Epidermal melanocyte (primary cell): ENCODE data around the gene CADM1.
"Not testable (repeated sequence)": the region's sequence is repeated elsewhere in the genome, so short reads cannot be mapped to it uniquely, and the experiment has no call there.

ENCODE experiments used
- DNase-seq: peaks from one replicate; pipeline ENCODE4 v3.0.0; 2011; ENCODE audit warnings: low spot score; ENCODE audit not compliant: insufficient read length

The CADM1 gene

DNA sequence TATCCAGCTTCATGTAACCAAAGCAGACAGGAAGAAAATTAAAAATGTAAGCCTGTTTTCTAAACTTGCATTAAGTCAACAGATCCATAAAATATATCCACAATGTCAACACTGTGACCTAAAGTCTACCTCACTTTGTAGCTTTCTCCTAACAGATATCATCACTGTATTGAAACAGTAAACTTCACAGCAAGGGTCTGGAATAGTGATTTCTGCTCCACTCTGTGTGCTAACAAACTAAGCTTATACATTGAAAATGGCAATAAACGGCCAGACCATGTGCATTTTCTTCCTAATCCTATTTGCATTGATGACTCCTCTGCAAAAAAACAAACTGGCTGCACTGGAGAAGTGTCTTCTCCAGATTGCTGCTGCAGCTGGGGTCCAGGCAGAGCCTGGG is 26.8 kb downstream of the CADM1 start:
- DNase-seq: no peak

DNA sequence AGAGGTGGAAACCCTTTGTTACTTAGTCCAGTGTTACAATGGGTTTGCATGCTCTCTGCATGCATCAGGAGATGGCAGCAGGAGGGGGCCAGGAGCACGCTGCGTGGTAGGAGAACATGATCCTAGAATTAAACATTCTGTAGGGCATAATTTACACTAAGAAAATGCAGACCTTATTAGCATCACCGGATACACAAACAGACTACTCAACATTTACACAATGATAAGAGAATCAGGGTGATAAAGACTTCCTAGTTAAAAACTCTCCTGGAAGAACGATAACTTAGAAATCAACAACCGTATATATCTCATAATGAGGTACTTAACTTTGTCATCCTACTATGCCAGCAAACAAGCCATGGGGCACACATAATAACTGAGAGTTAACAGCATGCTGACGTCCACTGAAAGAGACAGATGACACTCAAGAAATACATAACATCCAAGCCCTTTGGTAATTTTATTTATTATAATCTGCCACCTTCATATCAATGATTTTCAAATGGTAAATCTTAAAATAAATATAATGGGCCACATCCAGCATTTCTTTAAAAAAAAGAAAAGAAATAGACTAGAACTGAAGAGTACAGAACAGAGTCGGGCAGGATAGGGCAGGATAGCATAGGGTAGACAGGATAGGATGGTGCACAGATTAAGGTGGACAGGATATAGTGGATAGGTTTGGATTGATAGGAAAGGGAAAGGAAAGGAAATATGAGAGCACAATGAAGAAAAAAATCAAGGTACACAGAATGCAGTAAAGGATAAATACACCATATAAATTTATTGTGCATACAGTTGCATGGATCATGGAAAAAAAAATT is 27.5 kb downstream of the CADM1 start:
- no peak for DNase-seq

DNA sequence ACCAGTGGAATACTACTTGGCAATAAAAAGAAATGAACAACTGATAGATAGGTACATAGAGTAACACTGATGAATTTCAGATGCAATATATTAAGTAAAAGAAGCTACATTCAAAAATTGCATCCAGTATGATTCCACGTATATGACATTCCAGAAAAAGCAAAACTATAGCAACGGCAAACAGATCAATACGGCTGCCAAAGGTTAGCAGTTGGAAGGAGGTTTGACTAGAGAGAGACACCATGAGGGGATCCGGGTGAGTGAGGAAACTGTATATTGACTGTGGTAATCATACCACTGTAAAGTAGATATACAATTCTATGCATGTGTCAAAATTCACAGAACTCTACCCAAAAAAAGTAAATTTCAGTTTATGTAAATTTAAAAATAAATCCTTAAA is 28.7 kb downstream of the CADM1 start:
- no peak for DNase-seq

DNA sequence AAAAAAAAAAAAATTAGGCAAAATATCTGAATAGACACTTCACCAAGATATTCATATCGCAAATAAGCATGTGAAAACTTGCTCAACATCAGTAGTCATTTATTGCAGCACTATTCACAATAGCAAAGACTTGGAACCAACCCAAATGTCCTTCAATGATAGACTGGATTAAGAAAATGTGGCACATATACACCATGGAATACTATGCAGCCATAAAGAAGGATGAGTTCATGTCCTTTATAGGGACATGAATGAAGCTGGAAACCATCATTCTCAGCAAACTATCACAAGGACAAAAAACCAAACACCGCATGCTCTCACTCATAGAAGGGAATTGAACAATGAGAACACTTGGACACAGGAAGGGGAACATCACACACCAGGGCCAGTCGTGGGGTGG is 29.9 kb downstream of the CADM1 start:
- DNase-seq: not testable (repeated sequence)

DNA sequence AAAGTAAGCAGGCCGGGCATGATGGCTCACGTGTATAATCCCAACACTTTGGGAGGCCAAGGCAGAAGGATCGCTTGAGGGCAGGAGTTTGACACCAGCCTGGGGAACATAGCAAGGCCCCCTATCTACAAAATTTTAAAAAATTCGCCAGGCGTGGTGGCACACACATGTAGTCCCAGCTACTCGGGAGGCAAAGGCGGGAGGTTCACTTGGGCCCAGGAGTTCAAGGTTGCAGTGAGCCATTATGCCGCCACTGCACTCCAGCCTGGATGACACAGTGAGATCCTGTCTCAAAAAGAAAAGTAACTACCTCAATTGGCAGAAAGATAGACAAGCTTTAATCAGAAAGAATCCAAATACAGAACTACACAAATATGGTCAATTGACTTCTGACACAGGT is 31.0 kb downstream of the CADM1 start:
- DNase-seq: no peak

DNA sequence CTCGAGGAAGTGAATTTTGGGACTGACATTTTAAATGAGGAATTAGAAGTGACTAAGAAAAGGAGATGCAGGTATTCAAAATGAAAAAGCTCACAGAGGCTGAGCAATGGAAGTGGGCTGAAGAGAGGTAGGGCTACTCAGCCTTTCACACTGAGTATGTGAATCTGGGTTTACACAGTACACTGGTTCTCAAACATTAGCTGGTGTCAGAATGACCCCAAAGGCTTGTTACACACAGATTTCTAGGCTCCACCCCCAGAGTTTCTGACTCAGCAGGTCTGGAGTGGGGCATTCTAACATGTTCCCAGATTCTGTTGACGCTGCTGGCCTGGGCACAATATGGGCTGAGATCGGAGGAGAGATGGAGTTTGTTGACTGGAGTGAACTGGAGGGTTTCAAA is 32.8 kb downstream of the CADM1 start:
- no peak for DNase-seq

DNA sequence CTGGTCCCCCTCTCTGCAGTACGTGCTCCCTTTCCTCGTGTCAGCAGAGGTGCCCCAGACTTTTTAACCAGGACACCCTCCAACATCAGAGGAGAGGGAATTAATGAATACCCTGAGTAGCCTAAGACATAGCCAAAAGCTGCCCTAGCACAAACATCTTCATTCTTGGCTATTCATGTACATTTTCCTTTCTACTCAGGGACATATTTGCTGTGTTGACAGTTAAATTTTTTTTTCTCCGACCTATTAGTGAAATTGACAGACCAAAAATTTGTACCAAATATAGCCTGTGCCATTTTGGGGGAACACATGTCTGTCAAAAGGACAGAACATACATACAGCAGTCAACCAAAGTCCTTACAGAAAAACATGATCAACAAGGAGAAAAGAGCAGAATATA is 33.3 kb downstream of the CADM1 start:
- no peak for DNase-seq

DNA sequence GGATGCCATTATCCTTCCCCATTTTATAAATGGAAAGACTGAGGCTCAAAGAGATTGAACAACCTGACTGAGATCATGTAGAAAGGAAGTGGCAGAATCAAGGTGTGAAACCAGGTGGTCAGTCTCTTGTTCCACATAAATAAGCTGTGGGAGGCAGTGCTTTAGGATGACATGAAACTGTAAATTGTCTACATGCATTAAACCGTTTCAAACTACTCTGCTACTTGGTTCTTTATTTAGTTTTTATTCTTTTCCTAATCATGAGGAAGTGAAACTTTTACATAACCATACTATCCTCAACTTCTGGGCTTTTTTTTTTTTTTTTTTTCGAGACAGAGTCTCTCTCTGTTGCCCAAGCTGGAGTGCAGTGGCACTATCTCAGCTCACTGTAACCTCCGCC is 34.9 kb downstream of the CADM1 start:
- DNase-seq: no peak

DNA sequence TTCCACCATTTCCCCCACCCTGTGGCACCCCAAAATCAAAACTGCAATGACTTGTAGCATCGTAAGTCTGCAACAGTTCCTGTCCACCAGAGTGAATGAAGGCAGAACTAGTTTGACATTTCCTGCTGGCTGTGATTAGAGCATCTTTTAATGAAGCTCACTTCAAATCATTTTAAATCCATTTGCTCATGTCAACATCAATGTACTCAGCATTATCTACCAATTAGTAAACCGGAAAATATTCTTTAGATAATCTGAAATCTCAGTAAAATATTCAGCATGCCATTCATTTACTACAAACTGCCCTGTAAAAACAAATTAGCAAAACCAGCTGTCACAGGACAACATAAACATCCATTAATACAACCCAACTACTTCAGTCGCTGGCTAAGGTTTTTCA is 38.1 kb downstream of the CADM1 start:
- DNase-seq: no peak

DNA sequence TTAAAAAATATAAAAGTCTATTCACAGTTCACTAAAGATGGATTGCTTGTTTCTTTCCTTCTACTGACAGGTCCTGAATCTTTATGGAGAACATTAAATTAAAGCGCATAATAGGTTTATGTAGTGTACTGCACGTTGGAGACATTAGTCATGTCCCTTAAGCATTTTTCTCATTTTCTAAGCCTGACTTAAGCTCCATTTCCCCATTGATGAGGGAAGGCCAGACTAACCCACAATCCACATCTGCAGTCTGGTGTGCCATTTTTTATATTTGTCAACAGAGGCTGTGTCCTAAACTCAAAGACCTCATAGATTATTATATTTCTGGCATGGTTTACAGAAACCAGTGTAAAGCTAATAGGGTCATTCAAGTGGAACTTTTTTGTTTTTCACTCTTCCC is 39.9 kb downstream of the CADM1 start:
- DNase-seq: no peak

DNA sequence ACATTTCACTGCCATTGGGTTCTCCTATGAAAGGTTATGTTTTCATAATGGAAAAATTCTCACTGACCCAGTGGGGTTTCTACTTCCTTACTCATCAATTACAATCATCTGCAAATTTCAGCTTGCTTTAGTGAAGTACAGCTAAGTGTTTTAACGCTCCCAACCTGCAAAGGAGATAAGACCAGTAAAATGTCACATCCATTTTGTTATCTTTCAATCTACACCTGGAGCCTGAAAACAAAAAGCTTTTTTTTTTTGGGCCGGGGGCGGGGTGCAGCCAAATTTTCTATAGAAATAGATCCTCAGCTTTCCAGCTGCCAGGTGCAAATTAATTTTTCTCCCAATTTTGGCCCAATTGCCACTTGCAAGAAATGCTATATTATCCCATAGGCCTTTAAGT is 40.6 kb downstream of the CADM1 start:
- DNase-seq: no peak

DNA sequence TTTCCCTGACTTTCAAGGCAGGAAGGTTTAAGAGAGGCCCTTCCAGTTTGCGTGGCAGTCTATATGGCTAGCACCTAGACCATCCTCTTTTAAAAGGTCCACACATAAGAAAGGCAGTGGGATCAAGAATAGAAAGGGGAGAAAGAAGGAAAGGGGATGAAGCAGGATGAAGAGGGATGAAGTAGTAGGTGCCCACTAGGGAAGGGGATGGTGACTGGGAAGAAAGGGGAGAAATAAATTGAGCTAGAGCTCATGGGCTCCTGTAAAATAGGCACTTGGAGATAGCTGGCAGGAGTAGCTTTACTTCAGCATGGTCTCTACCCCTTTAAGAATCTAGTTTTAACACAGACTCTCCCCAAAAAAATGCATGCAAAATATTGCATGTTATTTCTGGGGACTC is 41.5 kb downstream of the CADM1 start:
- DNase-seq: no peak

DNA sequence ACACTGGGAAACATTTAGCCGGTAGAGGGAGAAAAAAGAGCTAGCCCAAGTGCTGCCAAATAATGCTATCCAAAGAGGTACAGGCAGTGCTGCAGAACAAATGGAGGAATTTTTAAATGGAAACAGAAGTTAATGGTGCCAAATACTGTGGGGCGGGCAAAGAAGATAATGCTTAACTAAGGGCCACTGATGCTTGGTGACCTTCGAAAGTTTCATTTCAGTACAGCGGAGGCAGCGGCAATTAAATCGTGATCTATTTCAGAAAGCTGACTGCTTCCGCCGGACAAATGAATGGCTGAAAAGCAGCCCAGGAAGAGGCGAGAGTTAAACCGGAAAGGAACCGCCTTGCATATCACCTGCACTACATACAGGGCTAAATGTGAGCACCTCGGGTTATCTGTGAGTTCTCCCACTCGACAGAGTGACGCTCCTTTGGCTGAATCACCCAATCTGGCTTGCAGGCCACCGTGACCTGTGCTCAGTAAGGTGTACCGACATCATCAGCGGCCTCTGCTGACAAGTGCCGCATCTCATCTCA is 42.1 kb downstream of the CADM1 start:
- no peak for DNase-seq

DNA sequence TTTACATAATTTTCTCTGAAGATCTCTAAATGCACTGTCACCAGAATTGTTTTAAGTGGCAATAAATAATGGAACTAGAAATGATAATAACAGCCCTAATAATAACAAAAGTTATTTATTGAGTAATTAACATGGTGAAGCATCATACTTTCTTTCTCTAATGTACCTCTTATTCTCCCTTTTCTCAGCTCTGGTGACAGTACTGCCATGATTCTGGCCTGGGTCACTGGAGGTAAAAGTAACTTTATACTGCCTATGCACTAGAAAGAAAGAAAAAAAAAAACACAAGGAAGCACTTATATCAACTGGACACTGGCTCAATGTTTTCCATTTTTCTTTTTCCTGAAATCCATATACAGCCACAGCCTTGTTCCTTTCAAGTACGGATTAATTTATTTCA is 43.7 kb downstream of the CADM1 start:
- DNase-seq: no peak

DNA sequence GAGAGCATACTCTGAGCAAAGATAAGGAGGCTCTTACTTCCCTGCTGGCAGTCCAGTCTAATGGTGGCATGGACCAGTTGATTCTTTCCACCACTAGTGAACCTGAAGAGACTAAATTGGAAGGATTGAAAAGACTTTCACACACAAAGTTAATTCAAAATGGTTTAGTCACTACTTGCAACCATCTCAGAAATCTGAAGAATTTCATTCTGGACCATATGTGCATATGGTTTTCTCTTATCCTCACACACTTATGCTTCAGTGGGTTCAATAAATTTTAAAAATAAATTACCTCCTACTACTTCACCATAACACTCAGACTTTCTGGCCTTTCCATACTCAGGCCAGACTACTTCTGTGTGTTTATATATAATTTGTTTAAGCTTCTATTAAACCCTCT is 44.7 kb downstream of the CADM1 start:
- DNase-seq: no peak

DNA sequence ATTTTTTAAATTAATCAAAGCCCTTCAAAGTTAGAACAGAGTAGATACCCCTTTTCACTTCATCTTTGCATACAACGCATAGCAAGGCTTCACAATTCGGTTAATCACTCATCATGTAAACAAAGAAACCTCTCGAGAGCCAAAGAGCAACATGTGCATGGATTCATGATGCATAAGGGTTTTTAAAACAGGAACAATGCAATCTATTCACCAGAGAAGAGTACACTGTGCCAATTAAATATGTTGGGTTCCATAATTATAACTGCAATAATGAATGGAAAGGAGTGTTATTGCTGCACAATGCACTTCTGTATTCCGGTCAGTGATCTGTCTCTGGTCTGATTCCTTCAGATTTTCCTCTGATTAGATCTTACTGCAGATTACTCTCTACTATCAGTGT is 45.3 kb downstream of the CADM1 start:
- peak; percentile 63 for DNase-seq

DNA sequence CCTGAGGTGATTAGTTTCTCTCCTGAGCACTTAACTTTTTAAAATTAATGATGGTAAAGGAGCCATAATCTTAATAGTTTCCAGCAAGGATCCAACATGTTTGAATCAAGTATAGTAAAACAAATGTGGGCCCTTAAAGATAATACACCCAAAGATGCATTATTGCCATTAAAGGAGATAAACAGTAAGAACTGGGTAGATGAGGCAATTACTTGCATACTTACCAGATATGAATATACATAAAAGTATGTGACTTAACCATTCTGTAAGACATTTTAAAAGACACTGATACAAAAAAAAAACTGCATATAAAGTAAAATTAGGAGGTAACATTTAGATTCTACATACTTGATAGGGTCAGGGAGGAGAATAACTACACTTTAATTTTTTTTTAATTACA is 48.2 kb downstream of the CADM1 start:
- no peak for DNase-seq

DNA sequence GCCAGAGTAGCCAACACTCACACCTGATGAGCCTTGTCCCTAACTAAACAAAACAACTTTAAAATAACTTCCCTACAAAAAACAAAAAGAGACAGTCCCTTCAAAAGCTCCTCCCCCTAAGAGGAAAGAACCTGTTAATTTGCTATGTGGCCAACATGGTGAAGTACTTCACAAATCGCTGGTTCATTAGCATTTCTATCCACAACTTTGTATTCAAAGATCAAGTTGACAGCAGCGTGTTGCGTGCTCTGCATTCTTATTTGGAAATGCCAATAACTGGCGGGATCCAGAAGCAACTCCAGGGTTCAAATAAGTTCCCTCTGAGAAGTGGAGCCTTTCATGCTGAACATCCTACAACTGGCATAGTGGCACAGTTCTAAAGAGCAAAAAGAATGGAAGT is 48.6 kb downstream of the CADM1 start:
- DNase-seq: no peak

DNA sequence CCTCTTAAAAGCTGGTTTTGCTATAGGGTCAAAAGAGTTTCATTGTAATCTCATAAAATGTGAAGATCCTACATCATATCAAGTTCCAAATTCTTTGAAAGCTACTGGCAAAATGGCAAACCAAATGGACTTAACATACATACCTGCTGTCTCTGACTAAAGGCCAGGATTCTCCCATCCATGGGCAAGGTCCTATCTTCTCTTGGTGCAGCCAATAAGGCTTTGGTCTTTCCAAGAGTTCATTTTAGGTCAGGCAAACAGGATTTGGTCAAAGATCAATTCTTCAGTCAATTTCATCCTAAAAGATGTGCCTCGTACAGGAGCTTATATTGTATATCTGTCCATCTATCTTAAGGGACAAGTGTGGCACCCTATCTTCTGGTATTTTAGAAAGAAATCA is 49.7 kb downstream of the CADM1 start:
- no peak for DNase-seq

DNA sequence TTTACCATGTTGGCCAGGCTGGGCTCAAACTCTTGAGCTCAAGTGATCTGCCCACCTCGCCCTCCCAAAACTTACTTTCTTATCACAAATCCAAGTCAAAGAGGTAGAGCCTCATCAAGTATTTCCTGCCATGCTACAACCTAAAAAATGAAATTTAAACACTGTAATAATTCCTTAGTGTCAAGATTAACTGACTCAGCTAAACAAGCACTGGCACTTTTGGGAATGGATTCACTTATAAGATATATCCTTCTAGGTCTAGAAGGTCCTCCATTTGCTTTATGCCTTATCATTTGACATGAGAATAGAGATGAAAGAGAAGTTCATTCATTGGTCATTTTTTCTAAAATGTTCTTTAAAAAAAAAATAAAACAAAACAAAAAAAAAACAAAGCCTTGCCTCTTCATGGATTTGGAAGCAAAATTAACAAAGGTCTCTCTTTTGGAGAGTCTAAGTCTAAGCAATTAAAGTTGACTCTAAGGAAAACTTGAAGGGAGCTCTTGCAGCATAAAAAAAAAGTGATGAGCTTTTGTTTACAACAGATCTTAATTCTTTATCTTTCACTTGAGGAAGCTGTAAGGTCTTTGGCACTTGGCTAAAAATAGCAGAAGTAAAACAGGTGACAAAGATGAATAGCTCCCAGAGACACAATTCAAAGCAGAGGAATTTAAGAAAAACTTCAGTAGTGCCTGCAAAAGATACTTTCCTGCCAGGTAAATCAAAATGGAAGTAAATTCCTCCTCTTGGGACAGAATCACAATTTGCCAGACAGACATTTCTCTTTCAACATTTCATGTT is 50.3 kb downstream of the CADM1 start:
- no peak for DNase-seq

DNA sequence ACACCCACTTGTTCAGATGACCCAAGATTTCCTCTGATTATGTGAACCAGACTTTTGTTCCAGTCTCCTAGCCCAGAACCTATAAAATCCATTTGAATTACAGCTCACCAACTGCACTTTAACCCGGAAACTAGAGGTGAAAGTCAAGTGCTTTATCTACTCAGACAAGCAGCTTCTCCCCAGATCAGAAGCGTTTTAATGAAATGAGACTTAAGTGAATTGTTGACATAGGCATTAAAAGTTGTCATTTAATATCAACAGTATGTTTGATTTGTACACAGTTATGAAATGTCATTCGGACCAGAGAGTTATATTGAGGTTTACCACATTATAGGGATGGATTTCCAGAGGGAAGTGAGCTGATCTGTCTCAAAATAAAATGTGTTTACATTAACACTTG is 52.0 kb downstream of the CADM1 start:
- DNase-seq: no peak

DNA sequence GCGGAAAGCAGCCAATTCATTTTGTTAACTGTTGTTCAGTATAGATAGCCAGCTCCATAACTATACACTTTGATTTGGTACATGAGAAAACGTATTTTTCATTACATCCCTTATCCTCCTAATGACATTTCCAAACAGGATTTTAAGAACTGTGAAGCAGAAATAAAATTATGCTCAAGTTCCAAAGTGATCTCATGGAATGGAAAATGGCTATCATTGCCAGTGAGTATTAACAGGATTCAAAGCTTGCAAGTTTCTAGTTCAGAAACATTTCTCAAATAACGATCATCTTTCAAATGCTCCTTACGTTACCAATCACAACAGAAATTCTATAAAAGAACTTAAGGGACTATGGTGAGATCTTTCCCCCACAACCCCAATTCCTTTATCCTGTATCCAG is 53.7 kb downstream of the CADM1 start:
- DNase-seq: no peak
